ENCODE measurements around the gene PM20D1. TPM values are rescaled to one million over a fixed set of nuclear protein-coding genes. Genes with fewer than 3 reads are reported as not detected.

The PM20D1 gene
- polyA plus RNA-seq (2012; rRNA removed), result not detected in 2 replicates
- 0.03 TPM in 2 replicates for polyA plus RNA-seq (2012; cell fraction: cytosol; rRNA removed)
- polyA plus RNA-seq (2012; cell fraction: nucleus; rRNA removed), result 0.08 TPM in 1 of 2 replicates, not detected in the other

GRCh38 chr1:205849619-205850355 is at the start of gene PM20D1:
PM20D1 (minus strand) TSS chr1:205850132; CDS start chr1:205850072, 60 bp downstream.
- Histone ChIP-seq H3K9me2 (no peaks in the 10 kb centered on the region), H3K79me2 (ENCODE audit: insufficient read depth) (no peaks in the 10 kb centered on the region), H3K9me3 (no peaks in the 10 kb centered on the region; the same call in 1 of the 2 replicates), H3K27ac (ENCODE audit: low read depth in 2 of 2, low read length in 1 of 2) (no peak within 1 kb of the TSS; a peak in 1 of 4 replicates), H3K4me1 (ENCODE audit: control insufficient read depth in 1 of 2, insufficient read depth in 2 of 2, low read depth in 1 of 2, low read length in 1 of 2) (peaks cover 0 to 2% of the 10 kb centered on the region in 2 experiments; a peak in 1 of 4 replicates), H3K27me3 (ENCODE audit: insufficient read depth) (no peaks in the 10 kb centered on the region), H3F3A (replicated peaks; ENCODE audit: insufficient read depth) (no peaks in the 10 kb centered on the region), H2AFZ (ENCODE audit: low read depth) (0 out of 2 replicates have a peak within 1 kb of the TSS, but pooled peaks have one; percentile 29), H3K4me3 (ENCODE audit: low read depth in 2 of 2, low read length in 1 of 2) (peak within 1 kb of the TSS; percentile 39 to 40; a peak in 3 of 4 replicates), H4K20me1 (ENCODE audit: insufficient read depth) (no peaks in the 10 kb centered on the region), H3K9ac (no peak within 1 kb of the TSS), H3K4me2 (peak within 1 kb of the TSS; percentile 15; the same call in 1 of the 2 replicates), H3K36me3 (replicated peaks in 1 of 2; ENCODE audit: control insufficient read depth in 1 of 2, insufficient read depth in 2 of 2, low read length in 1 of 2) (no peaks in the 10 kb centered on the region)
- POLR2A ChIA-PET, result interaction anchor here (1.5 kb wide), 1 partner anchor 38 kb away, joined by 4 read pairs; no protein-coding TSS in a partner anchor
- peak; percentile 89 for DNase-seq
- CTCF ChIA-PET, result interaction anchor here (2.2 kb wide), 2 partner anchors 58 to 180 kb away, joined by 5 read pairs; no protein-coding TSS in a partner anchor
- 71% methylated on average over 39 of the region's 39 CpGs for WGBS (ENCODE audit: low lambda C conversion rate)
- no peak for TF ChIP-seq YY1 (IDR thresholded peaks at IDR 0.05; ENCODE audit: low read depth)
- TF ChIP-seq NFIC (IDR thresholded peaks at IDR 0.05; ENCODE audit: borderline replicate concordance), result no peak
- TF ChIP-seq CHD2 (IDR thresholded peaks at IDR 0.05; ENCODE audit: low read length, partially characterized antibody), result no peak
- TF ChIP-seq FOXM1 (IDR thresholded peaks at IDR 0.05; ENCODE audit: low read depth), result no peak
- no peak for TF ChIP-seq NRF1 (IDR thresholded peaks at IDR 0.05; ENCODE audit: low read depth, low read length)
- no peak for TF ChIP-seq CTCF (IDR thresholded peaks at IDR 0.05)
- TF ChIP-seq MAX (IDR thresholded peaks at IDR 0.05; ENCODE audit: low read depth), result no peak
- TF ChIP-seq RCOR1 (IDR thresholded peaks at IDR 0.05; ENCODE audit: low read length), result no peak
- TF ChIP-seq SIN3A (IDR thresholded peaks at IDR 0.05; ENCODE audit: borderline replicate concordance, low read depth, low read length), result no peak
- TF ChIP-seq MEF2A (IDR thresholded peaks at IDR 0.05; ENCODE audit: borderline replicate concordance, low read depth), result no peak
- TF ChIP-seq SMC3 (IDR thresholded peaks at IDR 0.05; ENCODE audit: low read depth, low read length), result no peak
- TF ChIP-seq TAF1 (IDR thresholded peaks at IDR 0.05; ENCODE audit: borderline replicate concordance, low read depth, low read length), result no peak
- TF ChIP-seq TCF12 (IDR thresholded peaks at IDR 0.05), result no peak

- POLR2A ChIA-PET, result no interaction called here
- Histone ChIP-seq H2AFZ (ENCODE audit: low read depth) (no peak overlapping the region), H4K20me1 (ENCODE audit: insufficient read depth) (no peaks in the 10 kb centered on the region), H3K9ac (no peak overlapping the region), H3K27ac (ENCODE audit: low read depth in 2 of 2, low read length in 1 of 2) (no peak overlapping the region), H3K79me2 (ENCODE audit: insufficient read depth) (no peaks in the 10 kb centered on the region), H3K4me1 (ENCODE audit: control insufficient read depth in 1 of 2, insufficient read depth in 2 of 2, low read depth in 1 of 2, low read length in 1 of 2) (peaks cover 0 to 8% of the 10 kb centered on the region in 2 experiments; a peak in 2 of 4 replicates), H3F3A (replicated peaks; ENCODE audit: insufficient read depth) (no peaks in the 10 kb centered on the region), H3K9me3 (no peaks in the 10 kb centered on the region), H3K9me2 (no peaks in the 10 kb centered on the region), H3K4me3 (ENCODE audit: low read depth in 2 of 2, low read length in 1 of 2) (no peak overlapping the region), H3K36me3 (replicated peaks in 1 of 2; ENCODE audit: control insufficient read depth in 1 of 2, insufficient read depth in 2 of 2, low read length in 1 of 2) (no peaks in the 10 kb centered on the region), H3K4me2 (no peak overlapping the region), H3K27me3 (ENCODE audit: insufficient read depth) (no peaks in the 10 kb centered on the region)
- 35% methylated on average over 1 of the region's 1 CpG for WGBS (ENCODE audit: low lambda C conversion rate)
- no peak for DNase-seq
- TF ChIP-seq SIN3A (IDR thresholded peaks at IDR 0.05; ENCODE audit: borderline replicate concordance, low read depth, low read length), result no peak
- no peak for TF ChIP-seq NRF1 (IDR thresholded peaks at IDR 0.05; ENCODE audit: low read depth, low read length)
- no peak for TF ChIP-seq MEF2A (IDR thresholded peaks at IDR 0.05; ENCODE audit: borderline replicate concordance, low read depth)
- TF ChIP-seq JUND (IDR thresholded peaks at IDR 0.05), result no peak
- CTCF ChIA-PET, result interaction anchor here (1.4 to 2.1 kb wide), 4 partner anchors 11 to 239 kb away, joined by 4 to 14 read pairs (median 9); no protein-coding TSS in a partner anchor
Measured at GRCh38 chr1:205896351-205896750, 46.4 kb upstream of the PM20D1 start.
